Rectal smooth muscle tissue (tissue), 1 donor: ENCODE results near the gene TMEM120B.

ENCODE experiments used
- H3K27ac ChIP-seq: one replicate; pipeline ENCODE4 v1.7.0; 2013; ENCODE audit warnings: low read depth, low read length, inconsistent platforms
- H3K27me3 ChIP-seq: one replicate; pipeline ENCODE4 v1.7.0; 2013; ENCODE audit warnings: low read length; ENCODE audit not compliant: control insufficient read depth, insufficient read depth
- H3K36me3 ChIP-seq: one replicate; pipeline ENCODE4 v1.7.0; 2013; ENCODE audit warnings: low read length; ENCODE audit not compliant: control insufficient read depth, insufficient read depth
- H3K4me1 ChIP-seq: one replicate; pipeline ENCODE4 v1.7.0; 2013; ENCODE audit warnings: low read length; ENCODE audit not compliant: control insufficient read depth, insufficient read depth
- H3K4me3 ChIP-seq: one replicate; pipeline ENCODE4 v1.7.0; 2013; ENCODE audit warnings: low read length
- H3K9ac ChIP-seq: one replicate; pipeline ENCODE4 v1.7.0; 2013; ENCODE audit warnings: low read length

TMEM120B gene

GRCh38 chr12:121816925-121817647 lies 104.5 kb downstream of the TMEM120B start:
- no peaks in the 10 kb centered on the region for H3K27me3 ChIP-seq
- H3K4me1 ChIP-seq = peaks cover 5% of the 10 kb centered on the region
- peaks cover 38% of the 10 kb centered on the region for H3K36me3 ChIP-seq
- H3K9ac ChIP-seq = no peak overlapping the region
- no peak overlapping the region for H3K4me3 ChIP-seq
- H3K27ac ChIP-seq = no peak overlapping the region

DNA sequence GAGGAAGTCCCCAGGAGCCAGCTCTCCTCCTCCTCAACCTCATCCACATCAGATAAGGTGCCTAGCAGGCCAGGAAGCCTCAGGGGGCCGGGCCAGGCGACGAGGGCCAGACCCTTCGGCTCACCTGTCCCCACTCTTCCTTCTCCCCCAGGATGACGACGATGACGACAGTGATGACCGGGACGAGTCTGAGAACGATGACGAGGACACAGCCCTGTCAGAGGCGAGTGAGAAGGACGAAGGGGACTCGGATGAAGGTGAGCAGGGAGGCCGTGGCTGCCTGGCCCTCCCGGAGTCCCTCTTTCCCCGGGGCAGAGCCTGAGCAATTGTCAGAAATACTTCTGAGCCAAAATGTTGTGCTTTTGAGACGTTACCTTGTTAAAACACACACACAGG lies 105.1 kb downstream of the TMEM120B start:
- peaks cover 38% of the 10 kb centered on the region for H3K36me3 ChIP-seq
- peaks cover 5% of the 10 kb centered on the region for H3K4me1 ChIP-seq
- no peak overlapping the region for H3K4me3 ChIP-seq
- H3K27me3 ChIP-seq = no peaks in the 10 kb centered on the region
- no peak overlapping the region for H3K9ac ChIP-seq
- no peak overlapping the region for H3K27ac ChIP-seq

- Histone ChIP-seq H3K4me3 (no peak overlapping the region), H3K27me3 (no peaks in the 10 kb centered on the region), H3K36me3 (peaks cover 34% of the 10 kb centered on the region), H3K27ac (no peak overlapping the region), H3K9ac (no peak overlapping the region), H3K4me1 (no peaks in the 10 kb centered on the region)
Measured at GRCh38 chr12:121819212-121819949, 106.8 kb downstream of the TMEM120B start.

DNA sequence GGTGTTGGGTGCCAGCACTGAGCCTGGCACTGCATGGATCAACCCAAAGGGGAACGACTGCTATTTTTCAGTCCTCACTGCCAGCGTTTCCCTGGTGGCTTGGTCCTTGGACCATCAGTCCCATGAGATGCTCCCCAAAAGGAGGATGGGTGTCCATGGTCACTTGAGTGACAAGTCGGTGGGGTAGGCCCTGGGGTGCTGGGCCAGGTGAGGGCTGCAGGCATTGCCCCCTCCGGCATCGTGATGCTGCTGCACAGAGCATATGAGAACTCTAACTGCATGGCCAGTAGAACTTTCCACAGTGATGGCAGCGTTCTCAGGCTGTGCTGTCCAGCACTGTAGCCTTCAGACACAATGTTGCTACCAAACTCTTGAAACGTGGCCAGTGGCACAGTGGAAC lies 107.5 kb downstream of the TMEM120B start:
- no peak overlapping the region for H3K4me3 ChIP-seq
- no peaks in the 10 kb centered on the region for H3K4me1 ChIP-seq
- H3K9ac ChIP-seq = no peak overlapping the region
- peaks cover 29% of the 10 kb centered on the region for H3K36me3 ChIP-seq
- no peaks in the 10 kb centered on the region for H3K27me3 ChIP-seq
- no peak overlapping the region for H3K27ac ChIP-seq

DNA sequence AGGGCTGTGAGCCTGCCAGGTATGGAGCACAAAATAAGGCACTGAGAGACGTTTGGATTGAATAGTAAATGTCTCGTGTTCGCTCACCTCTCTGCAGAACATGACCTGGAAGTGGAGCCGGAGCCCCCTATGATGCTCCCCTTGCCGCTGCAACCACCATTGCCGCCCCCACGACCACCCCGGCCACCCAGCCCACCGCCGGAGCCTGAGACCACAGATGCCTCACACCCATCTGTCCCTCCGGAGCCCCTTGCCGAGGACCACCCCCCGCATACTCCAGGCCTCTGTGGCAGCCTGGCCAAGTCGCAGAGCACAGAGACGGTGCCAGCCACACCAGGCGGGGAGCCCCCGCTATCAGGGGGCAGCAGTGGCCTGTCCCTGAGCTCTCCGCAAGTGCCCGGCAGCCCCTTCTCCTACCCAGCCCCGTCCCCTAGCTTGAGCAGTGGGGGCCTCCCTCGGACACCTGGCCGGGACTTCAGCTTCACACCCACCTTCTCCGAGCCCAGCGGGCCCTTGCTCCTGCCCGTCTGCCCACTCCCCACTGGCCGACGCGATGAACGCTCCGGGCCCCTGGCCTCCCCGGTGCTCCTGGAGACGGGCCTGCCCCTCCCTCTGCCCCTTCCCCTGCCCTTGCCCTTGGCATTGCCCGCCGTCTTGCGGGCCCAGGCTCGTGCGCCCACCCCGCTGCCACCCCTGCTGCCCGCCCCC lies 110.0 kb downstream of the TMEM120B start:
- Histone ChIP-seq H3K9ac (no peak overlapping the region), H3K27ac (no peak overlapping the region), H3K36me3 (peaks cover 37% of the 10 kb centered on the region), H3K4me1 (no peaks in the 10 kb centered on the region), H3K27me3 (no peaks in the 10 kb centered on the region), H3K4me3 (no peak overlapping the region)

DNA sequence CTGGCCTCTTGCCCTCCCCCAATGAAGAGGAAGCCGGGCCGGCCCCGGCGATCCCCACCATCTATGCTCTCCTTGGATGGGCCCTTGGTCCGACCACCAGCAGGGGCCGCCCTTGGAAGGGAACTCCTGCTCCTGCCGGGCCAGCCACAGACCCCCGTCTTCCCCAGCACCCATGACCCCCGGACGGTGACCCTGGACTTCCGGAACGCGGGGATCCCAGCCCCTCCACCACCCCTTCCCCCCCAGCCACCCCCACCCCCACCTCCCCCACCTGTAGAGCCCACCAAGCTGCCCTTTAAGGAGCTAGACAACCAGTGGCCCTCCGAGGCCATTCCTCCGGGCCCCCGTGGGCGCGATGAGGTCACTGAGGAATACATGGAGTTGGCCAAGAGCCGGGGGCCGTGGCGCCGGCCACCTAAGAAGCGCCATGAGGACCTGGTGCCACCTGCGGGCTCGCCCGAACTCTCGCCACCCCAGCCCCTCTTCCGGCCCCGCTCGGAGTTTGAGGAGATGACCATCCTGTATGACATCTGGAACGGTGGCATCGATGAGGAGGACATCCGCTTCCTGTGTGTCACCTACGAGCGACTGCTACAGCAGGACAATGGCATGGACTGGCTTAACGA lies 110.7 kb downstream of the TMEM120B start:
- H3K4me1 ChIP-seq = no peaks in the 10 kb centered on the region
- H3K36me3 ChIP-seq = peaks cover 38% of the 10 kb centered on the region
- no peak overlapping the region for H3K27ac ChIP-seq
- no peak overlapping the region for H3K9ac ChIP-seq
- no peak overlapping the region for H3K4me3 ChIP-seq
- H3K27me3 ChIP-seq = no peaks in the 10 kb centered on the region

- peaks cover 43% of the 10 kb centered on the region for H3K36me3 ChIP-seq
Measured at GRCh38 chr12:121823727-121824115, 111.2 kb downstream of the TMEM120B start.

DNA sequence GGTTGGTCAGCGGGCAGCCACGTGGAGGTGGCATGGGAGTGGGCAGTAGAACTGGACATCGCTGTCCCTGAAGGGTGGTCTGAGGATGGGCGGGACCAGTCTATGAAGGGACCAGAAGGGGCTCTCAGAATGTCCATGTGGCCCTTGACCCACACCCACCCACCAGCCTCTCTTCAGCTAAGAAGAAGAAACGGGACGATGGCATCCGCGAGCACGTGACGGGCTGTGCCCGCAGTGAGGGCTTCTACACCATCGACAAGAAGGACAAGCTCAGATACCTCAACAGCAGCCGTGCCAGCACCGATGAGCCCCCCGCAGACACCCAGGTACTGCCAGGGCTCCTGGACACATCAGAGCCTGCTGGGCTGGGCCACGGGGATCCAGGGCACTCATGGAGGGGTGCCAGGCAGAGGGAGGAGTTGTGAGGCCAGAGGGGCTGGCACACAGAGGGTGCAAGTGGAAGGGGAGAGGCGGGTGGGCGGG lies 112.5 kb downstream of the TMEM120B start:
- Histone ChIP-seq H3K4me1 (no peaks in the 10 kb centered on the region), H3K36me3 (peaks cover 44% of the 10 kb centered on the region), H3K4me3 (no peak overlapping the region), H3K27ac (no peak overlapping the region), H3K27me3 (no peaks in the 10 kb centered on the region), H3K9ac (no peak overlapping the region)

More at GRCh38 chr12:121823727-121824115, 111.2 kb downstream of the TMEM120B start:
- Histone ChIP-seq H3K9ac (no peak overlapping the region), H3K27me3 (no peaks in the 10 kb centered on the region), H3K4me3 (no peak overlapping the region), H3K4me1 (no peaks in the 10 kb centered on the region), H3K27ac (no peak overlapping the region)

- H3K27ac ChIP-seq = no peak overlapping the region
- H3K27me3 ChIP-seq = no peaks in the 10 kb centered on the region
- H3K4me1 ChIP-seq = no peaks in the 10 kb centered on the region
- peaks cover 37% of the 10 kb centered on the region for H3K36me3 ChIP-seq
- no peak overlapping the region for H3K4me3 ChIP-seq
- H3K9ac ChIP-seq = no peak overlapping the region
Measured at GRCh38 chr12:121826318-121827150, 114.0 kb downstream of the TMEM120B start.

DNA sequence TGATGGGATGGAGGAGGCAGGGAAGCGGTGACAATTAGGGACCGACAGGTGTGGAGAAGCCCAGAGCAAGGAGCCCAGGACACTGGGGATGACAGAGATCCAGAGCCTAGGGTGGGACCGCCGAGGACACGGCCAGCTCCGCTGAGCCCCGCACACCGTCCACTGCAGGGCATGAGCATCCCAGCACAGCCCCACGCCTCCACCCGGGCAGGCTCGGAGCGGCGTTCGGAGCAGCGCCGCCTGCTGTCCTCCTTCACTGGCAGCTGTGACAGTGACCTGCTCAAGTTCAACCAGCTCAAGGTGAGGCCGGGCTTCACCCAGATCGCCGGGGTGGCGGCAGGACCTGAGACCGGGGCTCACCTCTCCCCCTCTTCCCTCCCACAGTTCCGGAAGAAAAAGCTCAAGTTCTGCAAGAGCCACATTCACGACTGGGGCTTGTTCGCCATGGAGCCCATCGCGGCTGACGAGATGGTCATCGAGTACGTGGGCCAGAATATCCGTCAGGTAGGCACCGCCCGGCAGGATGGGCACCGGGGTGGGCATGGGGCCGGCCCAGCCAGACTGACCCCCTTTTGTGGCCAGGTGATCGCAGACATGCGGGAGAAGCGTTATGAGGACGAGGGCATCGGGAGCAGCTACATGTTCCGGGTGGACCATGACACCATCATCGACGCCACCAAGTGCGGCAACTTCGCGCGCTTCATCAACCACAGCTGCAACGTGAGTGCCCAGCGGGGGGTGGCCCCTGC lies 115.0 kb downstream of the TMEM120B start:
- Histone ChIP-seq H3K9ac (no peak overlapping the region), H3K4me3 (no peak overlapping the region), H3K27ac (no peak overlapping the region), H3K27me3 (no peaks in the 10 kb centered on the region), H3K4me1 (no peaks in the 10 kb centered on the region), H3K36me3 (peaks cover 40% of the 10 kb centered on the region)

DNA sequence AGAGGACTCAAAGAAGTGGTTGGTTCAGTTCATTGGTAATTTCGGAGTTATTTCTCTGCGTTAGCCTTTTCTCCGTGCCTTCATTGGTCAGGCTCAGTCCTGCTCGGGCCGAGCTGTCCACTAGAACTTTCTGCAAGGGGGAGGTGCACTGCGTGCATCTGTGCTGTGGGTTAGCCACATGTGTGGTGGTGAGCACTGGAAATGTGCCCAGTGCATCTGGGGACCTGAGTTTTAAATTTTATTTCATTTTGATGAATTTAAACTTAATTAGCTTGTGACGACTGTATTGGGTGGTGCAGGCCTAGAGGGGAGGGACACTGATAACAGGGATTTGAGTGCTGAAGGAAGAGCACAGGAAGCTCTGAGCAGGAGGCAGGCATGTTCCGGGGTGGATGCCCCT lies 115.8 kb downstream of the TMEM120B start:
- no peak overlapping the region for H3K27ac ChIP-seq

More for the DNA sequence above, 115.8 kb downstream of the TMEM120B start:
- H3K36me3 ChIP-seq = peaks cover 40% of the 10 kb centered on the region
- H3K4me1 ChIP-seq = no peaks in the 10 kb centered on the region
- no peak overlapping the region for H3K9ac ChIP-seq
- no peak overlapping the region for H3K4me3 ChIP-seq
- H3K27me3 ChIP-seq = no peaks in the 10 kb centered on the region
